ENCODE measurements around the gene GPR142. TPM values are rescaled to one million over a fixed set of nuclear protein-coding genes. Genes with fewer than 3 reads are reported as not detected.

Gene GPR142
- total and polyA plus RNA-seq, 4 donors = 0.05 to 0.08 TPM; not detected in 2

GRCh38 chr17:74402048-74402447 is 34.7 kb downstream of the GPR142 start:
- TF ChIP-seq NR2F2 (IDR thresholded peaks at IDR 0.05) (no peak), FOXA2 (IDR thresholded peaks at IDR 0.05) (no peak), JUND (IDR thresholded peaks at IDR 0.05) (no peak), MAX (IDR thresholded peaks at IDR 0.05) (no peak), GABPA (IDR thresholded peaks at IDR 0.05 in 1 of 2, conservative IDR thresholded peaks at IDR 0.05 in 1 of 2) (no peak), SP1 (IDR thresholded peaks at IDR 0.05) (no peak), ZBTB33 (IDR thresholded peaks at IDR 0.05) (no peak), TAF1 (conservative IDR thresholded peaks at IDR 0.05) (no peak), RAD21 (IDR thresholded peaks at IDR 0.05) (no peak), RXRA (IDR thresholded peaks at IDR 0.05) (no peak), ATF3 (IDR thresholded peaks at IDR 0.05) (no peak), REST (IDR thresholded peaks at IDR 0.05) (no peak), HNF4A (conservative IDR thresholded peaks at IDR 0.05) (no peak), CTCF (IDR thresholded peaks at IDR 0.05; ENCODE audit: low read depth, low read length, missing input control) (no peak), HNF4G (IDR thresholded peaks at IDR 0.05) (no peak), FOXA1 (IDR thresholded peaks at IDR 0.05) (no peak), YY1 (IDR thresholded peaks at IDR 0.05) (no peak), EGR1 (IDR thresholded peaks at IDR 0.05; ENCODE audit: low read depth in 2 of 2) (no peak)
- H3K4me3 ChIP-seq (ENCODE audit: low read depth in 1 of 3, low read length in 3 of 3) = no peak overlapping the region
- WGBS = 95% methylated on average over 7 of the region's 7 CpGs
- no peak for DNase-seq (ENCODE audit: low spot score)
- no peaks in the 10 kb centered on the region for H3K36me3 ChIP-seq (ENCODE audit: control insufficient read depth in 4 of 4, insufficient read depth in 3 of 4, low read depth in 1 of 4, low read length in 3 of 4)
- H3K9ac ChIP-seq (ENCODE audit: low read depth in 1 of 2, low read length in 2 of 2) = no peak overlapping the region
- H3K27ac ChIP-seq (ENCODE audit: low read depth in 1 of 2, low read length in 2 of 2) = no peak overlapping the region
- no peaks in the 10 kb centered on the region for H3K27me3 ChIP-seq (ENCODE audit: control insufficient read depth in 4 of 4, insufficient read depth in 4 of 4, low read length in 3 of 4)
- no peaks in the 10 kb centered on the region for H3K4me1 ChIP-seq (ENCODE audit: control insufficient read depth in 4 of 4, insufficient read depth in 4 of 4, low read length in 3 of 4)
- no peaks in the 10 kb centered on the region for H3K9me3 ChIP-seq (ENCODE audit: control insufficient read depth in 4 of 4, low read length in 3 of 4)

Data from liver (tissue), 9 donors.